Measurements from ENCODE around the gene IFNL2.

GRCh38 chr19:39308531-39309304, 40.5 kb downstream of the IFNL2 start:
- TF ChIP-seq ZNF212 (CRISPR knock-in tag; IDR thresholded peaks at IDR 0.05): no peak
- no peak for TF ChIP-seq ZNF431 (CRISPR knock-in tag; IDR thresholded peaks at IDR 0.05)
- TF ChIP-seq MTA1 (IDR thresholded peaks at IDR 0.05; ENCODE audit: borderline replicate concordance): peak; percentile 62; the same call in 1 of the 2 replicates
- no peak for TF ChIP-seq CTCF (IDR thresholded peaks at IDR 0.05 in 2 of 3, conservative IDR thresholded peaks at IDR 0.05 in 1 of 3; ENCODE audit: insufficient read depth in 2 of 3, low read depth in 1 of 3, low read length in 3 of 3)
- TF ChIP-seq KAT8 (IDR thresholded peaks at IDR 0.05; ENCODE audit: low read depth): no peak
- TF ChIP-seq NR2C2 (CRISPR knock-in tag; IDR thresholded peaks at IDR 0.05): no peak
- TF ChIP-seq NR2C2 (tag; IDR thresholded peaks at IDR 0.05): no peak
- TF ChIP-seq IRF1 (CRISPR knock-in tag; IDR thresholded peaks at IDR 0.05; ENCODE audit: borderline replicate concordance): no peak

All from K562 (cell line).